Hepatocyte (in vitro differentiated cells): Measurements from ENCODE around the gene CUX1. TPM values are rescaled to one million over a fixed set of nuclear protein-coding genes. Genes with fewer than 3 reads are reported as not detected.
A peak's percentile ranks its signal among the peaks of the same experiment; 100 is the strongest.

Source experiments
- DNase-seq: peaks from one replicate; pipeline ENCODE4 v3.0.0-alpha.2; 2016; ENCODE audit warnings: low spot score
- H2AFZ ChIP-seq: fragments of 200-600 bp; sonication (generic); 2 replicates; pipeline ENCODE4 v1.6.0; 2016; ENCODE audit warnings: antibody characterized with exemption, mild to moderate bottlenecking
- H3K27ac ChIP-seq: fragments of 200-600 bp; sonication (generic); 2 replicates; pipeline ENCODE4 v1.5.1; 2016; ENCODE audit warnings: mild to moderate bottlenecking
- H3K27me3 ChIP-seq: fragments of 200-600 bp; sonication (generic); 2 replicates; pipeline ENCODE4 v1.6.1; 2016
- H3K36me3 ChIP-seq: fragments of 200-600 bp; sonication (generic); replicated peaks from 2 replicates; pipeline ENCODE4 v1.5.1; 2016; ENCODE audit warnings: low read depth; ENCODE audit not compliant: insufficient read depth
- H3K4me1 ChIP-seq: fragments of 200-600 bp; sonication (generic); 2 replicates; pipeline ENCODE4 v1.5.1; 2016; ENCODE audit warnings: mild to moderate bottlenecking, moderate library complexity; ENCODE audit not compliant: insufficient read depth
- H3K4me2 ChIP-seq: fragments of 200-600 bp; sonication (generic); 2 replicates; pipeline ENCODE4 v1.6.0; 2016
- H3K4me3 ChIP-seq: fragments of 200-600 bp; sonication (generic); 2 replicates; pipeline ENCODE4 v1.5.1; 2016; ENCODE audit warnings: mild to moderate bottlenecking
- H3K79me2 ChIP-seq: fragments of 200-600 bp; sonication (generic); 2 replicates; pipeline ENCODE4 v1.6.0; 2017; ENCODE audit warnings: mild to moderate bottlenecking
- H3K9me2 ChIP-seq: fragments of 200-600 bp; sonication (generic); replicated peaks from 2 replicates; pipeline ENCODE4 v1.6.0; 2017; ENCODE audit warnings: mild to moderate bottlenecking; ENCODE audit not compliant: insufficient read depth
- H3K9me3 ChIP-seq: fragments of 200-600 bp; sonication (generic); 2 replicates; pipeline ENCODE4 v1.5.1; 2016; ENCODE audit warnings: low read depth, mild to moderate bottlenecking
- H4K20me1 ChIP-seq: fragments of 200-600 bp; sonication (generic); 2 replicates; pipeline ENCODE4 v1.6.0; 2016; ENCODE audit warnings: mild to moderate bottlenecking; ENCODE audit not compliant: insufficient read depth, poor library complexity, severe bottlenecking
- CTCF ChIP-seq: fragments of 200-600 bp; sonication (generic); IDR thresholded peaks from 2 replicates; pipeline ENCODE4 v1.5.1; 2016; ENCODE audit warnings: antibody characterized with exemption, mild to moderate bottlenecking; ENCODE audit not compliant: poor library complexity
- EZH2 ChIP-seq: fragments of 200-600 bp; sonication (generic); IDR thresholded peaks from 2 replicates; pipeline ENCODE4 v1.6.1; 2016; ENCODE audit warnings: antibody characterized with exemption, mild to moderate bottlenecking, borderline replicate concordance
- EZH2phosphoT487 ChIP-seq: fragments of 200-600 bp; sonication (generic); IDR thresholded peaks from one replicate; pipeline ENCODE4 v1.6.1; 2018; ENCODE audit warnings: antibody characterized with exemption, mild to moderate bottlenecking, low read depth, moderate library complexity; ENCODE audit not compliant: unreplicated experiment, severe bottlenecking
- WGBS: methylation state at CpG from one replicate; pipeline ENCODE4 v1.1.6; 2016; ENCODE audit warnings: low lambda C conversion rate; ENCODE audit errors: missing lambda C conversion rate; 5-methylcytosine and 5-hydroxymethylcytosine counted together
- polyA plus RNA-seq: library from polyadenylated mRNA; unstranded; fragments of >200 nt; fragmentation: Nextera tagmentation; extraction: Ambion mirVana; gene quantifications from 2 replicates; pipeline ENCODE4 v1.2.1, GENCODE V29; 2016
- total RNA-seq: library from RNA; depleted of rRNA; stranded (reverse); fragments of >200 nt; gene quantifications from 2 replicates; pipeline ENCODE4 v1.2.3, GENCODE V29; 2014

Gene CUX1
- total and polyA plus RNA-seq, 2 experiments from 2014 or later = 60.1 to 76.8 TPM

GRCh38 chr7:102152672-102153598 lies 335.5 kb downstream of the CUX1 start:
- 68% methylated on average over 21 of the region's 21 CpGs for WGBS

GRCh38 chr7:102153599-102153946 lies 336.1 kb downstream of the CUX1 start:
- Histone ChIP-seq H3K4me3 (no peak overlapping the region), H3K36me3 (no peaks in the 10 kb centered on the region), H3K27ac (peak overlapping the region; percentile 94), H4K20me1 (no peaks in the 10 kb centered on the region), H3K27me3 (no peaks in the 10 kb centered on the region), H2AFZ (no peak overlapping the region), H3K4me1 (peaks cover 19% of the 10 kb centered on the region), H3K9me2 (no peaks in the 10 kb centered on the region), H3K9me3 (no peaks in the 10 kb centered on the region), H3K4me2 (peak overlapping the region; percentile 34), H3K79me2 (no peaks in the 10 kb centered on the region)
- no peak for DNase-seq
- TF ChIP-seq CTCF (no peak), EZH2 (no peak), EZH2phosphoT487 (no peak)
- WGBS = 75% methylated on average over 7 of the region's 7 CpGs

More at GRCh38 chr7:102152672-102153598, 335.5 kb downstream of the CUX1 start:
- Histone ChIP-seq H3K27ac (peak overlapping the region; percentile 94), H3K27me3 (no peaks in the 10 kb centered on the region), H2AFZ (no peak overlapping the region), H3K4me1 (peaks cover 19% of the 10 kb centered on the region), H3K36me3 (no peaks in the 10 kb centered on the region), H3K4me2 (peak overlapping the region; percentile 34), H3K9me2 (no peaks in the 10 kb centered on the region), H4K20me1 (no peaks in the 10 kb centered on the region), H3K79me2 (no peaks in the 10 kb centered on the region), H3K4me3 (no peak overlapping the region), H3K9me3 (no peaks in the 10 kb centered on the region)
- no peak for TF ChIP-seq CTCF
- TF ChIP-seq EZH2 = no peak
- TF ChIP-seq EZH2phosphoT487 = no peak
- peak; percentile 83 for DNase-seq

- H3K4me2 ChIP-seq = no peak overlapping the region
- H3K4me1 ChIP-seq = peaks cover 19% of the 10 kb centered on the region
- 97% methylated on average over 3 of the region's 3 CpGs for WGBS
- no peak overlapping the region for H2AFZ ChIP-seq
- no peaks in the 10 kb centered on the region for H3K36me3 ChIP-seq
- no peaks in the 10 kb centered on the region for H3K9me3 ChIP-seq
- no peaks in the 10 kb centered on the region for H3K79me2 ChIP-seq
- TF ChIP-seq CTCF (no peak), EZH2 (no peak), EZH2phosphoT487 (no peak)
- no peaks in the 10 kb centered on the region for H3K9me2 ChIP-seq
- peak overlapping the region; percentile 94 for H3K27ac ChIP-seq
- no peaks in the 10 kb centered on the region for H3K27me3 ChIP-seq
- DNase-seq = no peak
- H4K20me1 ChIP-seq = no peaks in the 10 kb centered on the region
- no peak overlapping the region for H3K4me3 ChIP-seq
These were observed 337.0 kb downstream of the CUX1 start for GRCh38 chr7:102154425-102154824.
